Right lobe of liver (tissue), 4 donors: ENCODE measurements around the gene IFNE.

Experiments used
- POLR2A ChIP-seq: fragments of 450-650 bp; IDR thresholded peaks from one replicate; pipeline ENCODE4 v1.6.1; 2017; ENCODE audit warnings: antibody characterized with exemption, mild to moderate bottlenecking
- TF ChIP-seq, protein P1 (sequence below), 4 donors: fragments of 200-600 bp in 3 of 4; fragments of 450-650 bp in 1 of 4; IDR thresholded peaks; one replicate each; pipeline versions ENCODE4 v1.5.1 to v1.8.0; 2016 to 2022; ENCODE audit warnings: antibody characterized with exemption in 4 of 4, mild to moderate bottlenecking in 2 of 4
- donor health status: DM: no; HTN: no; CAD: no.
- donor health status: DM: no; HTN: no; CAD: no.
- donor health status: DM: no; HTN: yes; CAD: no.

DNA sequence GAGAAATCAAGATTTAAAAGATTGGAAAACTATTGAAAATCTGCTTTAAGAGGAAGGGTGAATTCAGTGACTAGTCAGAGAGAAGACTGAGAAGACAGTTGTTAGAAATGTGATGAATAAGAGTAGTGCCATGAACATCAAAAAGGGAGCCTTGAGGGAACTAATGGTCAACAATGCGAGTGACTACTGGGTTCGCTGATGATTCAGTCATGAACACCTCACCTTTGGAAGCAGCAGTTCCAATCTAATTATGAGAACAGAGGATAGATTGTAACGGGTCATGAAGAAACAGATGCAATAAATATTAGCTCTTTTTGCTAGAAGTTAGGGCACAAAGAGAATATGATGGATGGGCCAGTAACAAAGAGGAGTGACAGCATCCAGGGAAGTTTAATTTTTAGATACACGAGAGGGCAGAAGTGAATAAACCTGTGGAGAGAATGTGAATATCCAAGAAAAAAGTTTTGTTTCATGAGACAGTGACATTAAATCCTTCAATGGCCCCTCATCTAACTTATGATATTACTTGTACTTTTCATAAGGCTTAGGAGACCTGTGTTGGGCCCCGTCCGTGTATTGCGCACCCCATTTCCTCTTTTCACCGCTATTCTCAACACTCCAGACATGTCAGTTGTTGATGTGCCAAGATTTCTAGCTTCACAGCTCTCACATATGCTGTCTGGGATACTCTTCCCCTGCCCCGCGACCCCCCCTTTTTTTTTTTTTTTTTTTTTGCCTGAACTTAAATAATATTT is 23.5 kb upstream of the IFNE start:
- TF ChIP-seq, protein P1, sequence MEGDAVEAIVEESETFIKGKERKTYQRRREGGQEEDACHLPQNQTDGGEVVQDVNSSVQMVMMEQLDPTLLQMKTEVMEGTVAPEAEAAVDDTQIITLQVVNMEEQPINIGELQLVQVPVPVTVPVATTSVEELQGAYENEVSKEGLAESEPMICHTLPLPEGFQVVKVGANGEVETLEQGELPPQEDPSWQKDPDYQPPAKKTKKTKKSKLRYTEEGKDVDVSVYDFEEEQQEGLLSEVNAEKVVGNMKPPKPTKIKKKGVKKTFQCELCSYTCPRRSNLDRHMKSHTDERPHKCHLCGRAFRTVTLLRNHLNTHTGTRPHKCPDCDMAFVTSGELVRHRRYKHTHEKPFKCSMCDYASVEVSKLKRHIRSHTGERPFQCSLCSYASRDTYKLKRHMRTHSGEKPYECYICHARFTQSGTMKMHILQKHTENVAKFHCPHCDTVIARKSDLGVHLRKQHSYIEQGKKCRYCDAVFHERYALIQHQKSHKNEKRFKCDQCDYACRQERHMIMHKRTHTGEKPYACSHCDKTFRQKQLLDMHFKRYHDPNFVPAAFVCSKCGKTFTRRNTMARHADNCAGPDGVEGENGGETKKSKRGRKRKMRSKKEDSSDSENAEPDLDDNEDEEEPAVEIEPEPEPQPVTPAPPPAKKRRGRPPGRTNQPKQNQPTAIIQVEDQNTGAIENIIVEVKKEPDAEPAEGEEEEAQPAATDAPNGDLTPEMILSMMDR (IDR thresholded peaks at IDR 0.05) = no peak
- no peak for TF ChIP-seq POLR2A
